Measurements from ENCODE around the gene IL23R.

The IL23R gene

GRCh38 chr1:67148516-67149178, 17.6 kb upstream of the IL23R start:
- no peak for DNase-seq (ENCODE audit: low read depth in 1 of 2, low spot score in 1 of 2)

- DNase-seq (ENCODE audit: low read depth in 1 of 2, low spot score in 1 of 2) = peak in 1 of 2 donors; percentile 61
These were observed 17.0 kb upstream of the IL23R start for GRCh38 chr1:67149179-67149770.

GRCh38 chr1:67150931-67151330, 15.3 kb upstream of the IL23R start:
- no peak for DNase-seq (ENCODE audit: low read depth in 1 of 2, low spot score in 1 of 2)

- DNase-seq (ENCODE audit: low read depth in 1 of 2, low spot score in 1 of 2) = no peak
These were observed 7.9 kb upstream of the IL23R start for GRCh38 chr1:67158401-67158800.

- peak in 1 of 2 donors; percentile 54 for DNase-seq (ENCODE audit: low read depth in 1 of 2, low spot score in 1 of 2)
These were observed 7.0 kb upstream of the IL23R start for GRCh38 chr1:67159233-67159632.

GRCh38 chr1:67162954-67163353, 3.3 kb upstream of the IL23R start:
- no peak for DNase-seq (ENCODE audit: low read depth in 1 of 2, low spot score in 1 of 2)

- no peak for DNase-seq (ENCODE audit: low read depth in 1 of 2, low spot score in 1 of 2)
These were observed 699 bp upstream of the IL23R start for GRCh38 chr1:67165468-67166041.

- no peak for DNase-seq (ENCODE audit: low read depth in 1 of 2, low spot score in 1 of 2)
These were observed 3.2 kb downstream of the IL23R start for GRCh38 chr1:67169496-67169895.

- DNase-seq (ENCODE audit: low read depth in 1 of 2, low spot score in 1 of 2) = no peak
These were observed 3.7 kb downstream of the IL23R start for GRCh38 chr1:67169932-67170331.

- DNase-seq (ENCODE audit: low read depth in 1 of 2, low spot score in 1 of 2) = no peak
These were observed 4.7 kb downstream of the IL23R start for GRCh38 chr1:67170751-67171573.

GRCh38 chr1:67171574-67171955, 5.3 kb downstream of the IL23R start:
- no peak for DNase-seq (ENCODE audit: low read depth in 1 of 2, low spot score in 1 of 2)

- DNase-seq (ENCODE audit: low read depth in 1 of 2, low spot score in 1 of 2) = no peak
These were observed 5.7 kb downstream of the IL23R start for GRCh38 chr1:67171978-67172377.

- no peak for DNase-seq (ENCODE audit: low read depth in 1 of 2, low spot score in 1 of 2)
These were observed 7.7 kb downstream of the IL23R start for GRCh38 chr1:67173988-67174387.

- DNase-seq (ENCODE audit: low read depth in 1 of 2, low spot score in 1 of 2) = peak in 1 of 2 donors; percentile 41
These were observed 8.5 kb downstream of the IL23R start for GRCh38 chr1:67174716-67175284.

GRCh38 chr1:67175530-67176087, 9.4 kb downstream of the IL23R start:
- no peak for DNase-seq (ENCODE audit: low read depth in 1 of 2, low spot score in 1 of 2)

GRCh38 chr1:67184838-67185421, 18.7 kb downstream of the IL23R start:
- no peak for DNase-seq (ENCODE audit: low read depth in 1 of 2, low spot score in 1 of 2)

- DNase-seq (ENCODE audit: low read depth in 1 of 2, low spot score in 1 of 2) = no peak
These were observed 21.9 kb downstream of the IL23R start for GRCh38 chr1:67188137-67188536.

- no peak for DNase-seq (ENCODE audit: low read depth in 1 of 2, low spot score in 1 of 2)
These were observed 23.7 kb downstream of the IL23R start for GRCh38 chr1:67189953-67190352.

GRCh38 chr1:67190410-67190809, 24.2 kb downstream of the IL23R start:
- no peak for DNase-seq (ENCODE audit: low read depth in 1 of 2, low spot score in 1 of 2)

- DNase-seq (ENCODE audit: low read depth in 1 of 2, low spot score in 1 of 2) = no peak
These were observed 24.7 kb downstream of the IL23R start for GRCh38 chr1:67190942-67191341.
